ENCODE results near the gene PTPN1. TPM values are rescaled to one million over a fixed set of nuclear protein-coding genes. Genes with fewer than 3 reads are reported as not detected.
"Not testable (repeated sequence)": the region's sequence is repeated elsewhere in the genome, so short reads cannot be mapped to it uniquely, and the experiment has no call there.

PTPN1 gene
- total RNA-seq, 1 donor from 2014 or later = 30.3 TPM

DNA sequence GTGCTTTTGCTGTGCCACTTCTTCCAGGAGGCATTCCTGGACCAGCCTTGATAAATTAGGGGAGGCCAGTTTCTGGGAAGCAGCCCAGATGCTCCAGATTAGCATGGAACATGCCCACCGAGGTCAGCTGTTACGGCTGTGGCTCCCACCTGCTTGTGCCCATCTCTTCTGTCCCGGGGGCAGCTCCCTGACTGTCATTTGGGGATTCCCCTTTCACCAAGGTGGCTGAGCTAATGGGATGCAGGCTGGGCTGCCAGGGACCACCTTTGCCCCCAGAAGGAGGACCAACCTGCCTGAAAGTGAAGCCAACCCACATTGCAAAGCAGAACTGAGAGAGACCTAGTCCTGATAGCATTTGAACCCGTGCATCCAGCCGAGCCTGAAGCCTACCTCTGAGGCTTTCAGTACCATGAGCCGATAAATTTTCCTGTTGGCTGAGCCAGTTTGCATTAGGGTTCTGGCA lies 85.3 kb downstream of the PTPN1 start:
- H3K4me1 Mint-ChIP-seq (ENCODE audit: low read depth) = peaks cover 3% of the 10 kb centered on the region
- DNase-seq (ENCODE audit: low spot score) = no peak
- TF ChIP-seq, protein P1, sequence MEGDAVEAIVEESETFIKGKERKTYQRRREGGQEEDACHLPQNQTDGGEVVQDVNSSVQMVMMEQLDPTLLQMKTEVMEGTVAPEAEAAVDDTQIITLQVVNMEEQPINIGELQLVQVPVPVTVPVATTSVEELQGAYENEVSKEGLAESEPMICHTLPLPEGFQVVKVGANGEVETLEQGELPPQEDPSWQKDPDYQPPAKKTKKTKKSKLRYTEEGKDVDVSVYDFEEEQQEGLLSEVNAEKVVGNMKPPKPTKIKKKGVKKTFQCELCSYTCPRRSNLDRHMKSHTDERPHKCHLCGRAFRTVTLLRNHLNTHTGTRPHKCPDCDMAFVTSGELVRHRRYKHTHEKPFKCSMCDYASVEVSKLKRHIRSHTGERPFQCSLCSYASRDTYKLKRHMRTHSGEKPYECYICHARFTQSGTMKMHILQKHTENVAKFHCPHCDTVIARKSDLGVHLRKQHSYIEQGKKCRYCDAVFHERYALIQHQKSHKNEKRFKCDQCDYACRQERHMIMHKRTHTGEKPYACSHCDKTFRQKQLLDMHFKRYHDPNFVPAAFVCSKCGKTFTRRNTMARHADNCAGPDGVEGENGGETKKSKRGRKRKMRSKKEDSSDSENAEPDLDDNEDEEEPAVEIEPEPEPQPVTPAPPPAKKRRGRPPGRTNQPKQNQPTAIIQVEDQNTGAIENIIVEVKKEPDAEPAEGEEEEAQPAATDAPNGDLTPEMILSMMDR (IDR thresholded peaks at IDR 0.05) = no peak
- peaks cover 2% of the 10 kb centered on the region for H3K27me3 Mint-ChIP-seq (ENCODE audit: low read depth)
- H3K36me3 Mint-ChIP-seq (ENCODE audit: low read depth) = peaks cover 1% of the 10 kb centered on the region
- no peak overlapping the region for H3K27ac Mint-ChIP-seq (ENCODE audit: unreplicated experiment)
- H3K9me3 Mint-ChIP-seq (ENCODE audit: low read depth) = no peaks in the 10 kb centered on the region
- H3K4me3 Mint-ChIP-seq (ENCODE audit: unreplicated experiment) = no peak overlapping the region

GRCh38 chr20:50595988-50596693 lies 86.0 kb downstream of the PTPN1 start:
- Mint-ChIP-seq H3K4me1 (ENCODE audit: low read depth) (peaks cover 3% of the 10 kb centered on the region), H3K36me3 (ENCODE audit: low read depth) (peaks cover 1% of the 10 kb centered on the region), H3K27ac (ENCODE audit: unreplicated experiment) (no peak overlapping the region), H3K4me3 (ENCODE audit: unreplicated experiment) (no peak overlapping the region), H3K27me3 (ENCODE audit: low read depth) (peaks cover 4% of the 10 kb centered on the region), H3K9me3 (ENCODE audit: low read depth) (no peaks in the 10 kb centered on the region)
- TF ChIP-seq, protein P1 (IDR thresholded peaks at IDR 0.05) = no peak
- DNase-seq (ENCODE audit: low spot score) = no peak

DNA sequence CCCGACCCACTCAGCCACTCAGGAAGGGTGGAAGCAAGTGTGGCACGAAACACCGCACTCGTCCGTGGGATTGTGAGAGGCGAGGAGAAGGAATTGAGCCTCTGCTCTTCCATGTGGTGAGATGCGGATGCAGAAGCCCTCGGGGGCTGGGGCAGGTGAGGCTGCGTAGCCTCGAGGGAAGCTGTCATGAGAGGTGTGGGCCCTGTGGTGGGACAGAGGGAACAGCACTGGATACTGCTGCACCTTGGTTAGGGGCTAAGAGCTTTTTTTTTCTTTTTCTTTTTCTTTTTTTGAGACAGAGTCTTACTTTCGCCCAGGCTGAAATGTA lies 86.5 kb downstream of the PTPN1 start:
- no peaks in the 10 kb centered on the region for H3K9me3 Mint-ChIP-seq (ENCODE audit: low read depth)
- TF ChIP-seq, protein P1 (IDR thresholded peaks at IDR 0.05) = no peak
- H3K27me3 Mint-ChIP-seq (ENCODE audit: low read depth) = peaks cover 4% of the 10 kb centered on the region
- H3K27ac Mint-ChIP-seq (ENCODE audit: unreplicated experiment) = no peak overlapping the region
- no peak for DNase-seq (ENCODE audit: low spot score)
- H3K4me1 Mint-ChIP-seq (ENCODE audit: low read depth) = peaks cover 3% of the 10 kb centered on the region
- no peak overlapping the region for H3K4me3 Mint-ChIP-seq (ENCODE audit: unreplicated experiment)
- peaks cover 1% of the 10 kb centered on the region for H3K36me3 Mint-ChIP-seq (ENCODE audit: low read depth)

DNA sequence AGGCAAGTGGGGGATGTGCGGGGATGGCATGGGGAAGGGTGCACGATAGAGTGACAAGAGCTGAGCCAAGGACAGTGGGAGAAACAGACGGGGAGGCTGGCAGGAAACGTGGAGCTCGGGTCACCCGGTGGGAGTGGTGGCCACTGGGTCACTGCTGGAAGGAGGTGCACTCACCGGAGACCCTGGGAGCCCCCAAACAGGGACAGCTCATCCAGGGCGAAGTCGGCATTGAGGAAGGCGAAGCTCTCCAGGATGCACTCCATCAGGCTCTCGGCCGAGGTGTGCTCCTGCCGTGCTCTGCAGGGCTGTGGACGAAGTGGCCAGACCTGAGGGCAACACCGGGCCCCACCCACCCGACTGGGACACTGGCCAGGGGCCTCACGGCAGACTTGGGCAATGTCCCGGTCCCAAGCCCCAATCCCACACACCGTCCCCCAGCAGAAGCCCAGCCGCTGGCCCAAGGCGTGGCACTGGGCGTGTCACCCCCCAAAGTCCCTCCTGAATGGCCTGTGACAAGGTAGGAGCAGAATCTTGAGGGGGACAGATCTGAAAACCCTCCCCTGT lies 87.3 kb downstream of the PTPN1 start:
- peaks cover 1% of the 10 kb centered on the region for H3K36me3 Mint-ChIP-seq (ENCODE audit: low read depth)
- no peak overlapping the region for H3K4me3 Mint-ChIP-seq (ENCODE audit: unreplicated experiment)
- H3K27me3 Mint-ChIP-seq (ENCODE audit: low read depth) = peaks cover 4% of the 10 kb centered on the region
- H3K27ac Mint-ChIP-seq (ENCODE audit: unreplicated experiment) = no peak overlapping the region
- TF ChIP-seq, protein P1 (IDR thresholded peaks at IDR 0.05) = no peak
- H3K9me3 Mint-ChIP-seq (ENCODE audit: low read depth) = no peaks in the 10 kb centered on the region
- peaks cover 3% of the 10 kb centered on the region for H3K4me1 Mint-ChIP-seq (ENCODE audit: low read depth)
- DNase-seq (ENCODE audit: low spot score) = no peak

DNA sequence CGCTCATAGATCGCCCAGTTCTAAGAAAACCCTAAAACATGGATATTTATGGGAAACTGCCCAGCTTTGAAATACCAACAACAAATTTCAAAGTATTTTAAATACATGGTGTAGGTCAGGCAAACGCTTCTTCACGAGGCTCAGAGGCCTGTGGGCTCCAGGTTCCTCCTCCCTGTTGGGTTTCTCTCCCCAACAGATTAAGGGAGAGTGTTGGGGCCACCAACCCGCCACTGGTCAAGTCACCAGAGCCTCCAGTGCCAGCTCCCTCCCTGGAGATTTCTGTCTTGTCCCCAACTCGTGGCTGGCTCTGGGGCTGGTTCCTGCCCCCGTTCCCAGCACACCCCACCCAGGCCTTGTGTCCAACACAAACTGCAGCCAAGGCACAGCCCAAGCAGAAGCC lies 87.9 kb downstream of the PTPN1 start:
- DNase-seq (ENCODE audit: low spot score) = no peak
- Mint-ChIP-seq H3K4me1 (ENCODE audit: low read depth) (peaks cover 3% of the 10 kb centered on the region), H3K27ac (ENCODE audit: unreplicated experiment) (no peak overlapping the region)

GRCh38 chr20:50598768-50599167 lies 88.6 kb downstream of the PTPN1 start:
- not testable (repeated sequence) for H3K4me3 Mint-ChIP-seq (ENCODE audit: unreplicated experiment); H3K9me3 Mint-ChIP-seq (ENCODE audit: low read depth); H3K27me3 Mint-ChIP-seq (ENCODE audit: low read depth); DNase-seq (ENCODE audit: low spot score); H3K27ac Mint-ChIP-seq (ENCODE audit: unreplicated experiment); H3K4me1 Mint-ChIP-seq (ENCODE audit: low read depth); H3K36me3 Mint-ChIP-seq (ENCODE audit: low read depth)

More for the DNA sequence above, 87.9 kb downstream of the PTPN1 start:
- H3K27me3 Mint-ChIP-seq (ENCODE audit: low read depth) = peaks cover 4% of the 10 kb centered on the region
- no peaks in the 10 kb centered on the region for H3K9me3 Mint-ChIP-seq (ENCODE audit: low read depth)
- TF ChIP-seq, protein P1 (IDR thresholded peaks at IDR 0.05) = no peak
- peaks cover 1% of the 10 kb centered on the region for H3K36me3 Mint-ChIP-seq (ENCODE audit: low read depth)
- no peak overlapping the region for H3K4me3 Mint-ChIP-seq (ENCODE audit: unreplicated experiment)

Measured in chondrocyte (in vitro differentiated cells).